ENCODE data around the gene CDH16.
"Not testable (repeated sequence)": the region's sequence is repeated elsewhere in the genome, so short reads cannot be mapped to it uniquely, and the experiment has no call there.

CDH16 gene

DNA sequence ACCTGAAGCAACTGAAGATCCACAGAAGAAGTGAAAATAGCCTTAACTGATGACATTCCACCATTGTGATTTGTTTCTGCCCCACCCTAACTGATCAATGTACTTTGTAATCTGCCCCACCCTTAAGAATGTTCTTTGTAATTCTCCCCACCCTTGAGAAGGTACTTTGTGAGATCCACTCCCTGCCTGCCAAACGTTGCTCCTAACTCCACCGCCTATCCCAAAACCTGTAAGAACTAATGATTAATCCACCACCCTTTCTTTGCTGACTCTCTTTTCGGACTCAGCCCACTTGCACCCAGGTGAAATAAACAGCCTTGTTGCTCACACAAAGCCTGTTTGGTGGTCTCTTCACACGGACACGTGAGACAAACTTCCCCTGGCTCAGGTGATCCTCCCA is 22.0 kb downstream of the CDH16 start:
- not testable (repeated sequence) for H3K4me3 ChIP-seq (ENCODE audit: low read length); H3K27ac ChIP-seq (ENCODE audit: low read length); H3K9me3 ChIP-seq (ENCODE audit: control insufficient read depth, low read depth, low read length); H3K36me3 ChIP-seq (ENCODE audit: control insufficient read depth, low read depth, low read length); H3K4me1 ChIP-seq (ENCODE audit: control insufficient read depth, low read depth, low read length); H3K27me3 ChIP-seq (ENCODE audit: control insufficient read depth, insufficient read depth, low read length); H3K9ac ChIP-seq (ENCODE audit: low read length)

DNA sequence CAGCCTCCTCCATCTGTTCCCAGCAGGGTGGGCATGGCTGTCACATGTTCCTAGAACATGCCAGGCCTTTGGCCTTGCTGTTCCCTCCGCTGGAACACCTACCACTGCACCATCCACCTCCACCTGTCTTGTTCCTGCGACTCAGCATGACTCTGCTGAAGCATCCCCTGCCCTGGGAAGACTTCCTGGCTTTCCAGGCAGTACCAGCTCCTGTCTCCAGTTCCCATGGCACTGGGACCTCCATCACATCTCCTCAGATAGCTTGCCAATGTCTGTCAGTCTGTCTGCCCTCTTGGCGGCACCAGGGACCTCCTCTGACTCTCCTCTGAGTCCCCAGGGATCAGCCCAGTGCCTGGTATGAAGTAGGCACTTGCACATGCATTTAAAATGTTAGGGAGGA is 22.7 kb downstream of the CDH16 start:
- no peaks in the 10 kb centered on the region for H3K9me3 ChIP-seq (ENCODE audit: control insufficient read depth, low read depth, low read length)
- H3K36me3 ChIP-seq (ENCODE audit: control insufficient read depth, low read depth, low read length), result peaks cover 4% of the 10 kb centered on the region
- H3K27ac ChIP-seq (ENCODE audit: low read length), result no peak overlapping the region
- H3K4me3 ChIP-seq (ENCODE audit: low read length), result no peak overlapping the region
- no peak overlapping the region for H3K9ac ChIP-seq (ENCODE audit: low read length)
- H3K4me1 ChIP-seq (ENCODE audit: control insufficient read depth, low read depth, low read length), result no peaks in the 10 kb centered on the region
- H3K27me3 ChIP-seq (ENCODE audit: control insufficient read depth, insufficient read depth, low read length), result no peaks in the 10 kb centered on the region

GRCh38 chr16:66895689-66895979 is 23.1 kb downstream of the CDH16 start:
- Histone ChIP-seq H3K9ac (ENCODE audit: low read length) (no peak overlapping the region), H3K27ac (ENCODE audit: low read length) (no peak overlapping the region)

GRCh38 chr16:66894948-66895688 is 23.6 kb downstream of the CDH16 start:
- H3K4me3 ChIP-seq (ENCODE audit: low read length), result no peak overlapping the region
- no peak overlapping the region for H3K27ac ChIP-seq (ENCODE audit: low read length)
- peaks cover 4% of the 10 kb centered on the region for H3K36me3 ChIP-seq (ENCODE audit: control insufficient read depth, low read depth, low read length)
- H3K9me3 ChIP-seq (ENCODE audit: control insufficient read depth, low read depth, low read length), result no peaks in the 10 kb centered on the region
- no peaks in the 10 kb centered on the region for H3K4me1 ChIP-seq (ENCODE audit: control insufficient read depth, low read depth, low read length)
- H3K27me3 ChIP-seq (ENCODE audit: control insufficient read depth, insufficient read depth, low read length), result no peaks in the 10 kb centered on the region
- H3K9ac ChIP-seq (ENCODE audit: low read length), result no peak overlapping the region

More at GRCh38 chr16:66895689-66895979, 23.1 kb downstream of the CDH16 start:
- Histone ChIP-seq H3K4me1 (ENCODE audit: control insufficient read depth, low read depth, low read length) (no peaks in the 10 kb centered on the region), H3K4me3 (ENCODE audit: low read length) (no peak overlapping the region), H3K9me3 (ENCODE audit: control insufficient read depth, low read depth, low read length) (no peaks in the 10 kb centered on the region), H3K27me3 (ENCODE audit: control insufficient read depth, insufficient read depth, low read length) (no peaks in the 10 kb centered on the region), H3K36me3 (ENCODE audit: control insufficient read depth, low read depth, low read length) (peaks cover 4% of the 10 kb centered on the region)

DNA sequence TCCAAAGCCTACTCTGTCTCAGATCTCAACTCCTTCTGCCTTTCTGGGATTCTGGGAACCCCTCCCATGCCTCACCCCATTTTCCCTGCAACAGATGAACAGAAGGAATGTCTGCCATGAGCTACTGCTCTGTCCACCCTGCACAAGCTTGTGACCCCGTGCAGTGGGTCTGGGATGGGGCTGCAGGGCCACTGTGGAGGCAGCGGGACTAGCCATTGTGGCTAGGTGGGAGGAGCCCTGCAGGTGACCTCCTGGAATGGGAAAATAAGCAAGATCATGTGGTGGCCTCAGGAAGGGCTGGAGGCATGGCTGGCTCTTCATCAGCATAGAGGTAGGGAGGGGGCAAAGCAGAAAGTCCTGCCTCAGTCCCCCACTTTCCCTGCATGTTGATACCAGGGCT is 24.6 kb downstream of the CDH16 start:
- H3K27me3 ChIP-seq (ENCODE audit: control insufficient read depth, insufficient read depth, low read length), result no peaks in the 10 kb centered on the region
- no peaks in the 10 kb centered on the region for H3K4me1 ChIP-seq (ENCODE audit: control insufficient read depth, low read depth, low read length)
- no peak overlapping the region for H3K4me3 ChIP-seq (ENCODE audit: low read length)
- no peak overlapping the region for H3K9ac ChIP-seq (ENCODE audit: low read length)
- peaks cover 4% of the 10 kb centered on the region for H3K36me3 ChIP-seq (ENCODE audit: control insufficient read depth, low read depth, low read length)
- H3K27ac ChIP-seq (ENCODE audit: low read length), result no peak overlapping the region
- H3K9me3 ChIP-seq (ENCODE audit: control insufficient read depth, low read depth, low read length), result no peaks in the 10 kb centered on the region

- no peak overlapping the region for H3K9ac ChIP-seq (ENCODE audit: low read length)
- no peaks in the 10 kb centered on the region for H3K27me3 ChIP-seq (ENCODE audit: control insufficient read depth, insufficient read depth, low read length)
- H3K4me1 ChIP-seq (ENCODE audit: control insufficient read depth, low read depth, low read length), result no peaks in the 10 kb centered on the region
- no peak overlapping the region for H3K27ac ChIP-seq (ENCODE audit: low read length)
- H3K9me3 ChIP-seq (ENCODE audit: control insufficient read depth, low read depth, low read length), result no peaks in the 10 kb centered on the region
- no peak overlapping the region for H3K4me3 ChIP-seq (ENCODE audit: low read length)
- peaks cover 10% of the 10 kb centered on the region for H3K36me3 ChIP-seq (ENCODE audit: control insufficient read depth, low read depth, low read length)
These were observed 26.9 kb downstream of the CDH16 start for GRCh38 chr16:66891797-66892196.

DNA sequence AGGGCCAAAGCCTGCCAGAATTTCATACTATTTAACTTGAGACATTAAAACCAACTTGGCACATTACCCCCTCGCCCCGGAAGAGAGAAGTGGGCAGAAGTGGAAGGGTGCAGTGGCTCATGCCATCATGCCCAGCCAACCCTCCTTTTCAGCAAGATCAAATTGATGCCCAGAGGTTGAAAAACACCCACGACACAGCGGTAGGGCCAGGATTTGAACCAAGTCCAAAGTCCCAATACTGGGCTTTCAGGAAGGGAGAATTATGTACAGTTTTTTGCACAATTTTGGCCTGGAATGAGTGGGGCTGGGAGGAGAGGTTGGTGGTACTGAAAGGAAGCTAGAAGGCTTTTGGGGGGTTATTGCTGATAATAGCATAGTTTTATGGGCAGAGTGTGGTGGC is 27.3 kb downstream of the CDH16 start:
- Histone ChIP-seq H3K9ac (ENCODE audit: low read length) (no peak overlapping the region), H3K36me3 (ENCODE audit: control insufficient read depth, low read depth, low read length) (peaks cover 14% of the 10 kb centered on the region), H3K27ac (ENCODE audit: low read length) (no peak overlapping the region), H3K9me3 (ENCODE audit: control insufficient read depth, low read depth, low read length) (no peaks in the 10 kb centered on the region), H3K4me3 (ENCODE audit: low read length) (no peak overlapping the region), H3K4me1 (ENCODE audit: control insufficient read depth, low read depth, low read length) (no peaks in the 10 kb centered on the region), H3K27me3 (ENCODE audit: control insufficient read depth, insufficient read depth, low read length) (no peaks in the 10 kb centered on the region)

GRCh38 chr16:66890799-66891198 is 27.9 kb downstream of the CDH16 start:
- no peak overlapping the region for H3K4me3 ChIP-seq (ENCODE audit: low read length)
- no peak overlapping the region for H3K27ac ChIP-seq (ENCODE audit: low read length)
- no peaks in the 10 kb centered on the region for H3K27me3 ChIP-seq (ENCODE audit: control insufficient read depth, insufficient read depth, low read length)
- H3K36me3 ChIP-seq (ENCODE audit: control insufficient read depth, low read depth, low read length), result peaks cover 20% of the 10 kb centered on the region
- H3K4me1 ChIP-seq (ENCODE audit: control insufficient read depth, low read depth, low read length), result no peaks in the 10 kb centered on the region
- no peak overlapping the region for H3K9ac ChIP-seq (ENCODE audit: low read length)
- no peaks in the 10 kb centered on the region for H3K9me3 ChIP-seq (ENCODE audit: control insufficient read depth, low read depth, low read length)

- no peak overlapping the region for H3K27ac ChIP-seq (ENCODE audit: low read length)
- no peak overlapping the region for H3K9ac ChIP-seq (ENCODE audit: low read length)
- no peaks in the 10 kb centered on the region for H3K4me1 ChIP-seq (ENCODE audit: control insufficient read depth, low read depth, low read length)
- H3K9me3 ChIP-seq (ENCODE audit: control insufficient read depth, low read depth, low read length), result no peaks in the 10 kb centered on the region
- H3K27me3 ChIP-seq (ENCODE audit: control insufficient read depth, insufficient read depth, low read length), result no peaks in the 10 kb centered on the region
- peaks cover 32% of the 10 kb centered on the region for H3K36me3 ChIP-seq (ENCODE audit: control insufficient read depth, low read depth, low read length)
- no peak overlapping the region for H3K4me3 ChIP-seq (ENCODE audit: low read length)
These were observed 29.1 kb downstream of the CDH16 start for GRCh38 chr16:66889622-66890021.

DNA sequence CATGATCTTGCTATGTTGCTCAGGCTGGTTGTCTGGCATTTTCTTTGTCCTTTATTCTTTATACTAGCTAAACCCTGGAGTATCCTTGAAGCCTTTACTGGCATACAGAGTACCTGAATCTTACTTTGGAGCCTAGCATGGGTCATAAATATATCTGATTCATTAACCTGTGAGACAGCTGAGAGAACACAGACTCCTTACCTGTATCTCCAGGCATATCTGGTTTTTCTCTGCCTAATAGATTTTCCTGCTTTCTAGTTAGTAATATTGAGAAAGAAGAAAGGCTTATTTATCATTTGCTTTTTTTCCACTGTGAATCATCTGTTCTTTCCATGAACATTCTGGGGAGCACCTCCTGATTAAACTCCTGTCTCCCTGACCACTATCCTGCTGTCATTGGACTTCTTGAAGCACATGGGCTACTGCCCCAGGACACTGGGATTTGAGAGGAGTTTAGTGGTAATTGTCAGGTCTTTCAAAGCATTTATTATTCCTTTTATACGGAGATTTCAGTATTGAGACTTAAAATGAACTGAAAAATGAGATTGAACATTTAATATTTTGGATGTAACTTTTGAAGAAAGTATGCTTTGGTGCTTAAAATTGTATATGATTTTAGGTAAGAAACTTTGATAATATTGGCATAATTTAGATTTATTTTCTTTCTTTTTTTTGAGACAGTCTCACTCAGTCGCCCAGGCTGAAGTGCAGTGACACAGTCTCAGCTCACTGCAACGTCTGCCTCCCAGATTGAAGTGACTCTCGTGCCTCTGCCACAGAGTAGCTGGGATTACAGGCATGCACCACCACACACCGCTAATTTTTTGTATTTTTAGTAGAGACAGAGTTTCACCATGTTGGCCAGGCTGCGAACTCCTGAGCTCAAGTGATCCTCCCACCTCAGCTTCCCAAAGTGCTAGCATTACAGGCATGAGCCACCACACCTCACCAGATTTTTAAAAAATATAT is 29.8 kb downstream of the CDH16 start:
- no peaks in the 10 kb centered on the region for H3K27me3 ChIP-seq (ENCODE audit: control insufficient read depth, insufficient read depth, low read length)
- H3K9ac ChIP-seq (ENCODE audit: low read length), result no peak overlapping the region
- H3K27ac ChIP-seq (ENCODE audit: low read length), result no peak overlapping the region
- H3K36me3 ChIP-seq (ENCODE audit: control insufficient read depth, low read depth, low read length), result peaks cover 37% of the 10 kb centered on the region
- H3K9me3 ChIP-seq (ENCODE audit: control insufficient read depth, low read depth, low read length), result no peaks in the 10 kb centered on the region
- H3K4me1 ChIP-seq (ENCODE audit: control insufficient read depth, low read depth, low read length), result no peaks in the 10 kb centered on the region
- H3K4me3 ChIP-seq (ENCODE audit: low read length), result no peak overlapping the region

- Histone ChIP-seq H3K27me3 (ENCODE audit: control insufficient read depth, insufficient read depth, low read length) (no peaks in the 10 kb centered on the region), H3K4me1 (ENCODE audit: control insufficient read depth, low read depth, low read length) (peaks cover under 1% of the 10 kb centered on the region), H3K27ac (ENCODE audit: low read length) (no peak overlapping the region), H3K9me3 (ENCODE audit: control insufficient read depth, low read depth, low read length) (no peaks in the 10 kb centered on the region), H3K36me3 (ENCODE audit: control insufficient read depth, low read depth, low read length) (peaks cover 37% of the 10 kb centered on the region), H3K4me3 (ENCODE audit: low read length) (no peak overlapping the region), H3K9ac (ENCODE audit: low read length) (no peak overlapping the region)
These were observed 31.8 kb downstream of the CDH16 start for GRCh38 chr16:66886914-66887313.

DNA sequence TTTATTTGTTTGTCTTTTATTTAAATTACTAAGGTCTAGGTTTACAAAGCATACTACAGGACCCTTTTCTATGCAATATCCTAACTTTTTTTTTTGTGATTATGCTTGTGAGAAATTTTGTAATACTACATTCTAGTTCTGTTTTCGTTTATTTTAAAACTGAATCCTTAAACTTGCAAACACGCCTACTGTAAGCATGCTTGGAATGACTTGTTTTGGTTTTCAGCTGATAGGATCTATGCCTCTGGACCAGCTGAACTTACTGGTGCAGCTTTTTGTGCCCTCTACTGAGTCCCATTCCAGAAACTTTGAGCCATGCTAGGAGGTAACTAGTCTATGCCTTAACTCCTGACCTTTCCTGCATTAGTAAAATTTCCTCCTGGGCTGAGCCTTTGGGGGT is 32.4 kb downstream of the CDH16 start:
- H3K4me3 ChIP-seq (ENCODE audit: low read length), result no peak overlapping the region
- peaks cover 6% of the 10 kb centered on the region for H3K4me1 ChIP-seq (ENCODE audit: control insufficient read depth, low read depth, low read length)
- no peaks in the 10 kb centered on the region for H3K27me3 ChIP-seq (ENCODE audit: control insufficient read depth, insufficient read depth, low read length)
- no peak overlapping the region for H3K9ac ChIP-seq (ENCODE audit: low read length)
- no peaks in the 10 kb centered on the region for H3K9me3 ChIP-seq (ENCODE audit: control insufficient read depth, low read depth, low read length)
- H3K36me3 ChIP-seq (ENCODE audit: control insufficient read depth, low read depth, low read length), result peaks cover 36% of the 10 kb centered on the region
- H3K27ac ChIP-seq (ENCODE audit: low read length), result no peak overlapping the region

Data from iPS-18a (cell line).